ENCODE measurements around the gene MYL10. TPM values are rescaled to one million over a fixed set of nuclear protein-coding genes. Genes with fewer than 3 reads are reported as not detected.

Gene MYL10
- total and polyA plus RNA-seq, 2 donors (not counting 3 experiments of a cell fraction or from before 2014, with no cell fraction given), result not detected

GRCh38 chr7:101676956-101677355 is 47.9 kb upstream of the MYL10 start:
- no peaks in the 10 kb centered on the region for H3K9me3 ChIP-seq (replicated peaks; ENCODE audit: control insufficient read depth, insufficient read depth, low read length)
- H2AFZ ChIP-seq (ENCODE audit: low read depth, low read length), result no peak overlapping the region
- no peak overlapping the region for H3K9ac ChIP-seq (replicated peaks; ENCODE audit: extremely low read depth, insufficient read depth, low read length)
- H3K4me2 ChIP-seq (ENCODE audit: insufficient read depth, low read length), result no peak overlapping the region
- FAIRE-seq (no peak), DNase-seq (ENCODE audit: low read depth, low spot score) (no peak)
- H3K9me1 ChIP-seq (replicated peaks; ENCODE audit: control insufficient read depth, extremely low read depth, insufficient read depth, low read length), result no peaks in the 10 kb centered on the region
- no TSS peak for BruUV-seq (replicated peaks)
- H3K4me3 ChIP-seq (replicated peaks in 1 of 3; ENCODE audit: insufficient read depth in 1 of 3, low read depth in 1 of 3, low read length in 3 of 3), result no peak overlapping the region
- peaks cover 11% of the 10 kb centered on the region for H3K4me1 ChIP-seq (ENCODE audit: control insufficient read depth, extremely low read depth, insufficient read depth, low read length)
- H3K36me3 ChIP-seq (ENCODE audit: control insufficient read depth in 2 of 2, extremely low read depth in 1 of 2, insufficient read depth in 2 of 2, low read length in 2 of 2), result no peaks in the 10 kb centered on the region
- dilution Hi-C loops (cut with MboI; ENCODE audit: extremely low pct_ligation_motif_present, low sequenced_read_pairs) (no loop called here), intact Hi-C loops (cut with micrococcal nuclease) (no loop called here)
- no peaks in the 10 kb centered on the region for H3K79me2 ChIP-seq (ENCODE audit: control insufficient read depth, insufficient read depth, low read length)
- ChIA-PET POLR2A (no interaction called here), CTCF (no interaction called here)
- H4K20me1 ChIP-seq (replicated peaks; ENCODE audit: control insufficient read depth, extremely low read depth, insufficient read depth, low read length), result no peaks in the 10 kb centered on the region
- H3K27ac ChIP-seq (ENCODE audit: insufficient read depth, low read depth, low read length), result no peak overlapping the region
- H3K27me3 ChIP-seq (ENCODE audit: control insufficient read depth in 2 of 2, insufficient read depth in 2 of 2, low read length in 2 of 2), result no peaks in the 10 kb centered on the region
- TF ChIP-seq EZH2 (IDR thresholded peaks at IDR 0.05; ENCODE audit: borderline replicate concordance, low read depth, low read length, severe bottlenecking), result no peak
- no peak for TF ChIP-seq POLR2AphosphoS5 (IDR thresholded peaks at IDR 0.05; ENCODE audit: insufficient read depth, low read depth, low read length)
- TF ChIP-seq MAX (IDR thresholded peaks at IDR 0.05; ENCODE audit: insufficient read depth, insufficient read length), result no peak
- no peak for TF ChIP-seq FOS (IDR thresholded peaks at IDR 0.05; ENCODE audit: borderline replicate concordance, insufficient read depth, low read length)
- TF ChIP-seq POLR2A (IDR thresholded peaks at IDR 0.05; ENCODE audit: low read depth, low read length), result no peak
- TF ChIP-seq, protein P1, sequence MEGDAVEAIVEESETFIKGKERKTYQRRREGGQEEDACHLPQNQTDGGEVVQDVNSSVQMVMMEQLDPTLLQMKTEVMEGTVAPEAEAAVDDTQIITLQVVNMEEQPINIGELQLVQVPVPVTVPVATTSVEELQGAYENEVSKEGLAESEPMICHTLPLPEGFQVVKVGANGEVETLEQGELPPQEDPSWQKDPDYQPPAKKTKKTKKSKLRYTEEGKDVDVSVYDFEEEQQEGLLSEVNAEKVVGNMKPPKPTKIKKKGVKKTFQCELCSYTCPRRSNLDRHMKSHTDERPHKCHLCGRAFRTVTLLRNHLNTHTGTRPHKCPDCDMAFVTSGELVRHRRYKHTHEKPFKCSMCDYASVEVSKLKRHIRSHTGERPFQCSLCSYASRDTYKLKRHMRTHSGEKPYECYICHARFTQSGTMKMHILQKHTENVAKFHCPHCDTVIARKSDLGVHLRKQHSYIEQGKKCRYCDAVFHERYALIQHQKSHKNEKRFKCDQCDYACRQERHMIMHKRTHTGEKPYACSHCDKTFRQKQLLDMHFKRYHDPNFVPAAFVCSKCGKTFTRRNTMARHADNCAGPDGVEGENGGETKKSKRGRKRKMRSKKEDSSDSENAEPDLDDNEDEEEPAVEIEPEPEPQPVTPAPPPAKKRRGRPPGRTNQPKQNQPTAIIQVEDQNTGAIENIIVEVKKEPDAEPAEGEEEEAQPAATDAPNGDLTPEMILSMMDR (IDR thresholded peaks at IDR 0.05; ENCODE audit: extremely low read depth in 1 of 2, insufficient read depth in 1 of 2, low read depth in 1 of 2, low read length in 2 of 2), result no peak
- TF ChIP-seq GATA2 (IDR thresholded peaks at IDR 0.05; ENCODE audit: insufficient read depth, insufficient read length, low read depth, low read length), result no peak
- no peak for TF ChIP-seq JUN (IDR thresholded peaks at IDR 0.05; ENCODE audit: borderline replicate concordance, insufficient read depth, insufficient read length, low read depth)

All from endothelial cell of umbilical vein (primary cell).